GM18520 (cell line): ENCODE data around the gene TMEM92.
A peak's percentile ranks its signal among the peaks of the same experiment; 100 is the strongest.
"Not testable (repeated sequence)": the region's sequence is repeated elsewhere in the genome, so short reads cannot be mapped to it uniquely, and the experiment has no call there.

Experiments
- ATAC-seq: cut with Tn5 transposase; IDR thresholded peaks from one replicate; pipeline ENCODE4 v1.9.1; 2021; ENCODE audit not compliant: unreplicated experiment

TMEM92 gene

DNA sequence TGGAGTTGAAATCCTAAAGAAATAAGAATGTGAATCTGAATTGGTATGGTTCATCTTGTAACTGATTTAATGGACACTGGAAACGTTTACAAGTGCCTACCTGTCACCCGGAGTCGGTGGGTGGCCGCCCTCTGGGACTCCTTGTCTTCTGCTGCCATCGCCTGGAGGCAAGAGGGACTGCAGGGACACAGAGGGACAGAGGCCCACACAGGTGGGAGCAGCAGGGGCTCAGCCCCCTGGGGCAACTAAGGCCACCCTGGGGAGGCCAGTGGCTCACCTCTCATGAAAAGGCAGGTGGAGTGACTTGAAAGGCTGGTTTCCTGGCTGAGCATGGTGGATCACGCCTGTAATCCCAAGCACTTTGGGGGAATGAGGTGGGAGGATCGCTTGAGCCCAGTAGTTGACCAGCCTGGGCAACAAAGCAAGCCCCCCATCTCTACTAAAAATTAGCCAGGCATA, 23.2 kb downstream of the TMEM92 start:
- no peak for ATAC-seq

GRCh38 chr17:50298018-50298417, 23.8 kb downstream of the TMEM92 start:
- ATAC-seq: no peak

GRCh38 chr17:50299776-50300175, 25.5 kb downstream of the TMEM92 start:
- no peak for ATAC-seq

DNA sequence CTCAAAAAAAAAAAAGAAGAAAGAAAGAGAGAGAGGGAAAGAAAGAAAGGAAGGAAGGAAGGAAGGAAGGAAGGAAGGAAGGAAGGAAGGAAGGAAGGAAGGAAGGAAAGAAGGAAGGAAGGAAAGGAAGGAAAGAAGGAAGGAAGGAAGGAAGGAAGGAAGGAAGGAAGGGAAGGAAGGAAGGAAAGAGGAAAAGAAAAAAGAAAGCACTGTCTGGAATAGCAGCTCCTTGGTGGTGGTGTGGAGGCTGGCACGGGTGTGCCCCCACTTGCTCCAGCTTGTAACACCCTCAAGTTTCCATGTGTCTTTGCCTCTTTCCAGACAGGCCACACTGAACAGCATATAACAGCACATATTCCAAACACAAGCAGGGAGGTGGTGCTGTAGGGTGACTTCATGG, 26.6 kb downstream of the TMEM92 start:
- not testable (repeated sequence) for ATAC-seq

- no peak for ATAC-seq
Observed at GRCh38 chr17:50301891-50302584, 27.8 kb downstream of the TMEM92 start.

DNA sequence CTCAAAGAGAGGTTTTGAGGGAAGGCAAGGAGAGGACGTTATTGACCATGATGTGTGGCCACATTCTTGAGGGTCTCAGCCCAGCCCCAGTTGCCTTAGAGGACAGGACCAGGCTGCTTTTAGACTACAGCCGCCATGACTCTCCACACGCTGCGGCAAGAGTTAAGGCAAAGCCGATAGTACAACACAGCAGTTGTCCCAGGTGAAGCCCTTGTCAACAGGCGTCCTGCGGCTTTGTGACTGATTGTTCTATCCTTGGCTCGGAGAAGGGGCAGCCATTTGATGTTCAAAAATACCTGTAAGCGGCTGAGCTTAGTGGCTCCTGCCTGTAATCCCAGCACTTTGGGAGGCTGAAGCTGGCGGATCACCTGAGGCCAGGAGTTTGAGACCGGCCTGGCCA, 28.8 kb downstream of the TMEM92 start:
- no peak for ATAC-seq

DNA sequence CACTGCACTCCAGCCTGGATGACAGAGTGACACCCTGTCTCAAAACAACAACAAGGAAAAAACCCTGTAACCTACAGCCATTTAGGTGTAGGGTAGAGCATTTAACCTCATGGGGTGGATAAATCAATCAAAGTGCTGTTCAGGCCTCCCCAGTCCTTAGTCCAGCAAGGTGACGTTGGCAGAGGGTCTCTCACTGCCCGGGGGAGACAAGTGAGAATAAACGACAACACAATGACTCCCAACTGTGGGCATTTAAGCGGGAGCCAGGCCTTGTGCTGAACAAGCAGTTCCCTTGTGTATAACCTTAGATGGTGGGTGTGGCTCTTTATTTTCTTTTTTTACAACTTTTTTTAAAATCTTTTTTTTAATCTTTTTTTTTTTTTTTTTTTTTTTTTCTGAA, 29.3 kb downstream of the TMEM92 start:
- no peak for ATAC-seq

- ATAC-seq: no peak
Observed at GRCh38 chr17:50304781-50305404, 30.6 kb downstream of the TMEM92 start.

DNA sequence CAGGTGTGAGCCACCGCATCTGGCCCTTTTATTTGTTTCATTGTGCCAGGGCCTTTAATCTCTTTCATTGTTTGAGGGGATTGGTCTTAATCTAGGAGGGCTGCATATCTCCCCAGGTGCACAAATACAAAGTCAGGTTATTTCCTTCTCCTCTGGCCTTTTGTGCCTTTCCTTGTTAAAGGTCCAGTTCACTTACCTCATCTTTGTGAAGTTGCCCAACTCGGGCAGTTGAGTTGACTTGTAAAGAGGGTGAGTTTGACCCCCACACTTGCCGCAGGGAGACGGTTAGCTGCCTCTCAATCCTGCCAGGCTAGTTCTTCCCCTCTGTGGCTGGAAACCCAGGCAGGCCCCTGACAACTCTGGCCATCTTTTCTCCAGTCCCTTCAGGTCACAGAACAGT, 33.4 kb downstream of the TMEM92 start:
- no peak for ATAC-seq

- no peak for ATAC-seq
Observed at GRCh38 chr17:50308666-50309065, 34.4 kb downstream of the TMEM92 start.

GRCh38 chr17:50310455-50311111, 36.3 kb downstream of the TMEM92 start:
- ATAC-seq: no peak

DNA sequence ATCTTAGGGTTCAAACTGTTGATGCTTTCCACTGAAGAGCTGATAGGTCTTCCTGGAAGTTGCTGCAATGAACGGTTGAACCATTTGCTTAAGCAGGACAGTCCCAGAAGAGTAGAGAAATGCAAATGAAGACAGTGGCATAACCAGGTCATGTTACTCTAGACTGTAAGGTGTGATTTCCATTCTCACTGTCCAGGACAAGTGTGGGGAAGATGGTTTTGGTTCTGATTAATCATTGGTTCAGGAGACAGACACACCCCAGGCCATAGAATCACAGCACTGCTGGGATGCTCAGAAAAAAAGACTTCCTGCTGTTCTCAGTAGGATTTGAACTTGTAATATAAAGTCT, 36.8 kb downstream of the TMEM92 start:
- peak; percentile 64 for ATAC-seq

DNA sequence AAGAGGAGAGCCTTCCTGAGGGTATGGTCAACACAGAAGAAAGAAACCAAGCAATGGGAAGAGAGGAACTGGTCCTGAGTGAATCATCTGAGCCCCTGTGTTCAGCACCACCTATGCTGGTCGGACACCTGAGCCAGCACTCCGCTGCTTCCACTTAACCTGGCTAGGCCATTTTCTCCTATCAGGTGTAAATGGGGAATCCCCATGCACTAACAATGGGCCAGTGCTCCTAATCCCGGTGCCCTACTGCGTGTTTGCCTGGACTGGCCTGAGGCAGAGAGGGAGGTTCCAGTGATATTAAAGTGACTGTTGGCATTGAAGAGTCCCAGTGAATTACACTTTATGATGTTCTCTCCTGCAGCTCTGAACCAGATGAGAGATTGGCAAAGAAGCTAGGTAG, 37.2 kb downstream of the TMEM92 start:
- ATAC-seq: peak; percentile 11

DNA sequence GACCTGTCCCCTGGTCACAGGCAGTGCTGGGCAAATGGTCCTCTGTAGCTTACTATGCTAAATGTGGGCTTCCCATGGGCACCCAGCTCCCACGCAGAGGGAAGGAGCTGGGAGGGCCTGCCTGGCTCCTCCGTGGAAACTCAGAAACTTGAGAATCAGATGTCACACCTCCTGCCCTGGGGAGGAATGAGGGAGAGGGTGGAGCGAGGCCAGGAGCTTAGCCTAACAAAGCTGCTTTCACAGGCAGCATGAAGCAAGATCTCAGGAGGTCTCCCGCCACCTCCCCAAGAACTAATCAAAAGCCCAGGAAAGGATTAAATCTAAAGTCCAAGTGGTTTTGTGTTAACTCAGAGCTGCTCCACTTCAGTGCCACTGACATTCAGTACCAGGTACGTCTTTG, 38.0 kb downstream of the TMEM92 start:
- no peak for ATAC-seq

DNA sequence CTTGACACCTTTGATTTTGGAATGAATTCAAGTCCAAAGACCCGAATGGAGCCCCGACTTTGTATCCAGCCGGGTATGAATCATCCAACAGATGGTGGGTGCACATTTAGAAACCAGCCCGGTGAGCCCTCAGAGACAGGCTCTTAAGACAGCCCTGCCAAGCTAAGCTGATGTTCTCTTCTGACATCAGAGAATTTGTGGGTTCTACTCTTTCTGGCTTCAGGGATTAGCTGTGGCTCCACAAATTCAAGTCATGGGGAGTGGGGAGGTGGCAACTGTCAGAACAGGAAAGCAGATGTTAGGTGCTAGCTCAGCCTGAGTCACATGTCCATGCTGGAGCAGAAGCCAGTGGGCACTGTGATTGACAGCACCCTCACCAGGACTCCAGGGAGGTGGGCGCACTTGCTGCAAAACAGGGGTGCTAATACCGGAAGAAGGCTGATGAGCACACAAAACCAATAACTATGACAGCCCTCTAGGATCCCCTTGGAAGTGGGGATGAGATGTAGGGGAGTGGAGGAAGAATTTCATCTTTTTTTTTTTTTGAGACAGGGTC, 40.3 kb downstream of the TMEM92 start:
- ATAC-seq: no peak

- no peak for ATAC-seq
Observed at GRCh38 chr17:50316016-50316587, 41.8 kb downstream of the TMEM92 start.

DNA sequence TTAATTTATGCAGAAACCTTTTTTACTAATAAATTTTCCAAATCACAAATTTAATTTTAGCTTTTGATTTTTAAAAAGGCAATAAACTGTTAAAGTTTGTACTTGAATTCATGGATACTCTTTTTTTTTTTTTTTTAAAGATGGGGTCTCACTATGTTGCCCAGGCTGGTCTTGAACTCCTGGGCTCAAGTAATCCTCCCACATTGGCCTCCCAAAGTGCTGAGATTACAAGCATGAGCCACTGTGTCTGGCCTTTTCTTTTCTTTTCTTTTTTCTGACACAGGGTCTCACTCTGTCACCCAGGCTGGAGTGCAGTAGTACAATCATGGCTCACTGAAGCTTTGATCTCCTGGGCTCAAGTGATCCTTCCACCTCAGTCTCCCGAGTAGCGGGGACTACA, 42.4 kb downstream of the TMEM92 start:
- not testable (repeated sequence) for ATAC-seq

GRCh38 chr17:50317121-50317520, 42.9 kb downstream of the TMEM92 start:
- ATAC-seq: no peak

- no peak for ATAC-seq
Observed at GRCh38 chr17:50318501-50319285, 44.4 kb downstream of the TMEM92 start.

DNA sequence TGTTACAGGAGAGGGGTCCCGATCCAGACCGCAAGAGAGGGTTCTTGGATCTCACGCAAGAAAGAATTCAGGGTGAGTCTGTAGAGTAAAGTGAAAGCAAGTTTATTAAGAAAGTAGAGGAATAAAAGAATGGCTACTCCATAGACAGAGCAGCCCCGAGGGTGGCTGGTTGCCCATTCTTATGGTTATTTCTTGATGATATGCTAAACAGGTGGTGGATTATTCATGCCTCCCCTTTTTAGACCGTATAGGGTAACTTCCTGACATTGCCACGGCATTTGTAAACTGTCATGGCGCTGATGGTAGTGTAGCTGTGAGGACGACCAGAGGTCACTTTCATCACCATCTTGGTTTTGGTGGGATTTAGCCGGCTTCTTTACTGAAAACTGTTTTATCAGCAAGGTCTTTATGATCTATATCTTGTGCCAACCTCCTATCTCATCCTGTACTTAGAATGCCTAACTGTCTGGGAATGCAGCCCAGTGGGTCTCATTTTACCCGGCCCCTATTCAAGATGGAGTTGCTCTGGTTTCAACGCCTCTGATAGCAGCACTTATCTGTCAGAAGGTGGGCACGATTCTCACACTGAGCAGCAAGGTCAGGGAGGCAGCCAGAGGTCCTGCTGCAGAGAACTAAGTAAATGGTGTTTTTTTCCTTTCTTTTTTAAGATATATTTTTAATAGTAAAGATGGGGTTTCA, 45.2 kb downstream of the TMEM92 start:
- ATAC-seq: no peak
